Measurements from ENCODE around the gene CLEC18B.
A peak's percentile ranks its signal among the peaks of the same experiment; 100 is the strongest.
"Not testable (repeated sequence)": the region's sequence is repeated elsewhere in the genome, so short reads cannot be mapped to it uniquely, and the experiment has no call there.

Gene CLEC18B

DNA sequence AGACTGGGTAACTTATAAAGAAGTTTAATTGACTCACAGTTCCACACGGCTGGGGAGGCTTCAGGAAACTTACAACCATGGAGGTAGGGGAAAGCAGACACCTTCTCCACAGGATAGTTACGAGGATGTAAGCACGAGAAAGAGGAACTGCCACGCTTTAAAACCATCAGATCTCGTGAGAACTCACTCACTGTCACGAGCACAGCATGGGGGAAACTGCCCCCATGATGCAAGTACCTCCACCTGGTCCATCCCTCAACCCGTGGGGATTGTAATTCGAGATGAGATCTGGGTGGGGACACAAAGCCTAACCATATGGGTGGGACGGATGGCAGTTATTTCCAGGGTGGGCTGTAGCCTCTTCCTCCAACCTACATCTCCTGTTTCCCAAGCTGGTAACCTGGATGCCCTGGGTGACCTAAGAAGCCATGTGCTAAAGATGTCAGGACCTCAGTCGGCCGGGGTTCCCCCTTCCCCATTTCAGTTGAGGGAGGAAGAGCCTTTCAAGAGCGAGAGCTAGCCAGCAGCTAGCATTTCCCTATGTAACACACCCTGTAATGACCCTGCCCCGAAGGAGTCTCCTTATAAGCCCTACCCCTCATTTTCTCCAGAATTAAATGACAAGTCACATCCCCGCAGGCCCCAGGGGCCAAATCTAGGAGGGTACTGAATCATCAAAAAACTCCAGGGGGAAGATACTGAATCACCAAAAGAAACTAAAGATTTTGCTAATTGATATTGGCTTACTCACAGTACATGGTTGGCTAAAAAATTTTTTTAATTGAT, 16.9 kb downstream of the CLEC18B start:
- DNase-seq: not testable (repeated sequence)

DNA sequence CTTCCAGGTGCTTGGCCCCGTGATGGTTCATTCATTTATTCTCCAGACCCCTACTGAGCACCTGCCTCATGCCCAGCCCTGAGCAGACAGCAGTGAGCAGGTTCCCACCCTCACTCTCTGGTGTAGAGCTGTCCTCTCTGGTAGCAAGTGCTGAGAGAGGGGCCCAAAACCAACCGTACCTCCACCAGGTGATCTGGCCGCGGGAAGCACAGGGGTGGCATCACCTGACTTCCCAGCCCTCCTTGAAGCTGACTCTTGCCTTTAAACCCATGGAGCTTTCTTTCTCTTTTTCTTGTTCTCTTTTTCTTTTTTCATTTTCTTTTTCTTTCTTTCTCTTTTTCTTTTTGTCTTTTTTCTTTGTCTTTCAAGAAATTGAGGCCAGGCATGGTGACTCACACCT, 21.0 kb downstream of the CLEC18B start:
- not testable (repeated sequence) for DNase-seq

DNA sequence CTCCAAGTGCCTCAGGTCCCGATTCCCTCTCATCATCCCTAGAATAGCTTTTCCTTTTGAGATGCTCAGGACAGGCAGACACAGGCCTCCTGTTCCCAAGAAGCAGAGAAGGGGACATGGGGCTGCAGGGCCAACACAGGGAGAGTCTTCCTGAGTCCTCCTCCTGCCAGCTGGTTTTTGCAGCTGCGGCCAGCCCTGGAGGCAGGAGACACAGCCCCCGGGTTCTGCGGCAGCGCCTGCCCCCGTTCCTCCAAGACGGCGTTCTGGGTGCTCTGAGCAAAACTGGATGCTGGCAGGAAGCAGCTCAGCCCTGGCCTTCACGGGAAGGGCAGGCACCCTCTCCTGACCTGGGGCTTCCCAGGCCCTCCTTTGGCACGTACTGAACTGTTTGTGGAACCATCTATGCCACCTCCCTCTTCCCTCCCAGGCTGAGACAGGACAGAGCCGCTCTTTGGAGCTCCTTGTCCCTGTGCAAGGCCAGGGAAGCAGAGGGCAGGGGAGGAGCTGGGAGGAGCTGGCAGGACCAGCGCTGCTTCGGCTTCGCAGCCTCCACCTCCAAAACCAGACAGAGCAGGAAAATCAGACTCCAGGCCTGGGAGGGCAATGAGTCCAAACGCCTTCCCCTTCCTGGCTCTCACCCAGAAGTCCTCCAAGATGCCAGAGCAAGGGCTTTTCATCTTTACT, 22.9 kb downstream of the CLEC18B start:
- not testable (repeated sequence) for DNase-seq

DNA sequence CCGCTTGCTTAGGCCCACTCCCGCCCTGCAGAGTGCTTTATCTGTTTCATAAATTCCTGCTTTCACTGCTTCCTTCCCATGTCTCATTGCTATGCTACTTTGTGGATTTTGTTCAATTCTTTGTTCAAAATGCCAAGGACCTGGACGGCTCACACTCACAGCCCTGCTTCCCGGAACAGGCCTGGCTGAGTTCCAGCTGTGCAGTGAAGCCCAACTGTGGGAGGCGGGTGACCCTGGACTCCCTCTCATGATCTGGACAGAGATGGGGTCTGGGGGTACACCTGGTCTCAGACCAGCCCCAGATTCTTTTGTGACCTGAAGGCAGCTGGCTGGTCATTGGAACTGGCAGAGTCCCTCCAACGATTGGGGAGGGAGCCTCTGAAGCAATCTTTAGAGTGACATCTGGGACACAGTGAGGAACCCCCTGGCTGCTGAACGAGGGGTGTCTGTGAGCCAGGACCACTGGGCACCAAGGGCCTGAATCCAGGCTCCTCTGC, 24.7 kb downstream of the CLEC18B start:
- not testable (repeated sequence) for DNase-seq

DNA sequence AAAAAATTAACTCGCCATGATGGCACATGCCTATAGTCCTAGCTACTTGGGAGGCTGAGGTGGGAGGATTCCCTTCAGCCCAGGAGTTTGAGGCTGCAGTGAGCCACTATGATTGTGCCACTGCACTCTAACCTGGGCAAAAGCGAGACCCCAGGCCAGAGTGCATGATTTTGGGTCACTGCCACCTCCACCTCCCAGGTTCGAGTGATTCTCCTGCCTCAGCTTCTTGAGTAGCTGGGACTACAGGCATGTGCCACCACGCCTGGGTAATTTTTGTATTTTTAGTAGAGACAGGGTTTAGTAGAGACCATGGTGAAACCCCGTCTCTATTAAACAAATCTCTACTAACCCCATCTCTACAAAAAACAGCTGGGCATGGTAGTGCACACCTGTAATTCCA, 26.7 kb downstream of the CLEC18B start:
- not testable (repeated sequence) for DNase-seq

DNA sequence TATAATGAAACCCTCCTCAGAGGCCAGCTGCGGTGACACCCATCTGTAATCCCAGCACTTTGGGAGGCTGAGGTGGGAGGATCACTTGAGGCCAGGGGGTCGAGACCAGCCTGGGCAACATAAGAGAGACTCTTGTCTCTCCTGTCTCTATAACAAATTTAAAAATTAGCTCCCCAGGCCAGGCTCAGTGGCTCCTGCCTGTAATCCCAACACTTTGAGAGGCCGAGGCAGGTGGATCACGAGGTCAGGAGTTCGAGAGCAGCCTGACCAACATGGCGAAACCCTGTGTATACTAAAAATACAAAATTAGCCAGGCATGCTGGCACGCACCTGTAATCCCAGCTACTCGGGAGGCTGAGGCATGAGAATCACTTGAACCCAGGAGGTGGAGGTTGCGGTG, 27.1 kb downstream of the CLEC18B start:
- DNase-seq: not testable (repeated sequence)

DNA sequence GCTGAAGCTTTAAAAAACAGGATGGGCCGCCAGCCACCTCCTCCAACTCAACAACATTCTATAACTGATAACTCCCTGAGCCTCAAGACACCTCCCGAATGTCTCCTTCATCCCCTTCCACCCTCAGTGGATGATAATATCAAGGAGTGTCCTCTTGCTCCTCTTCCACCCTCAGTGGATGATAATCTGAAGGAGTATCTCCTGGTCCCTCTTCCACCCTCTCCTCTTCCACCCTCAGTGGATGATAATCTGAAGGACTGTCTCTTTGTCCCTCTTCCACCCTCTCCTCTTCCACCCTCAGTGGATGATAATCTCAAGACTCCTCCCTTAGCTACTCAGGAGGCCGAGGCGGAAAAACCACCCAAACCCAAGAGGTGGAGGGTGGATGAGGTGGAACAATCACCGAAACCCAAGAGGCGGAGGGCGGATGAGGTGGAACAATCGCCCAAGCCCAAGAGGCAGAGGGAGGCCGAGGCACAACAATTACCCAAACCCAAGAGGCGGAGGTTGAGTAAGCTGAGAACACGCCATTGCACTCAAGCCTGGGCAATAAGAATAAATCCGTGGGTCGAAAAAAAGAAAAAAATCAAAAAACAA, 29.7 kb downstream of the CLEC18B start:
- DNase-seq: not testable (repeated sequence)

DNA sequence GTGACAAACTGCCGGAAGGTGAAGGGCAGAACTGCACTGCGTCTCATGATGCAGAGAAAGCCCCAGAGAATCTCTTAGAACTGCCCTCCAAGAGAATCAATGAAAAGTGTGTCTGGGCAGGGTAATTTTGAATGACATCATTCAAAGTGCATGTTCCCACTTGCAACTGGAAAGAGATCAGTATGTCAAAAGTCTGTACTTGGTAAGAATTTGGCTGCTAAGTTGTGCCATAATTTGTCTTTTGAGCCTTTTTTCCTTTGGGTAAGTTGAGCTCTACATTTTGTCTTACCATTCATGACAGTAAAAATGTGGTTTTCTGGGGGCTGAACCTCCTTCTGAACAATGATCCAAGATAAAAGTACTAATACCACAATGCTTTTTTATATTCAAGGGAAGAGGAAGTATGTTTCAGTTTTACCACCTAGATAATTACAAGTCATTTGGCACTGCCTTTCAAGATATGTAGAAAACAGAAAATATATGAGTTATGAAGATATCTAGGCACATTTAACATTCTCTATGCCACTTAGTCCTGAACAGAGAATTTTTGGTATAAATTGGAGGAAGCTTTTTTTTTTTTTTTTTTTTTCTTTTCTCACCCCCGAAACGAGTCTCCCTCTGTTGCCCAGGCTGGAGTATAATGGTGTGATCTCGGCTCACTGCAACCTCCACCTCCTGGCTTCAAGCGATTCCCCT, 38.8 kb downstream of the CLEC18B start:
- not testable (repeated sequence) for DNase-seq

DNA sequence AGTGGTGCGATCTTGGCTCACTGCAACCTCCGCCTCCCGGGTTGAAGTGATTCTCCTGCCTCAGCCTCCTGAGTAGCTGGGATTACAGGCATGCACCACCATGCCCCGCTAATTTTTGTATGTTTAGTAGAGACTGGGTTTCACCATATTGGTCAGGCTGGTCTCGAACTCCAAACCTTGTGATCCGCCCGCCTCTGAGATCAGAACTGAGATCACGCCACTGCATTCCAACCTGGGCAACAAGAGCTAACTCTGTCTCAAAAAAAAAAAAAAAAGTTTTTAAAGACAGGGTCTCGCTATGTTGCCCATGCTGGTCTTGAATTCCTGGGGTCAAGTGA, 47.5 kb downstream of the CLEC18B start:
- not testable (repeated sequence) for DNase-seq

DNA sequence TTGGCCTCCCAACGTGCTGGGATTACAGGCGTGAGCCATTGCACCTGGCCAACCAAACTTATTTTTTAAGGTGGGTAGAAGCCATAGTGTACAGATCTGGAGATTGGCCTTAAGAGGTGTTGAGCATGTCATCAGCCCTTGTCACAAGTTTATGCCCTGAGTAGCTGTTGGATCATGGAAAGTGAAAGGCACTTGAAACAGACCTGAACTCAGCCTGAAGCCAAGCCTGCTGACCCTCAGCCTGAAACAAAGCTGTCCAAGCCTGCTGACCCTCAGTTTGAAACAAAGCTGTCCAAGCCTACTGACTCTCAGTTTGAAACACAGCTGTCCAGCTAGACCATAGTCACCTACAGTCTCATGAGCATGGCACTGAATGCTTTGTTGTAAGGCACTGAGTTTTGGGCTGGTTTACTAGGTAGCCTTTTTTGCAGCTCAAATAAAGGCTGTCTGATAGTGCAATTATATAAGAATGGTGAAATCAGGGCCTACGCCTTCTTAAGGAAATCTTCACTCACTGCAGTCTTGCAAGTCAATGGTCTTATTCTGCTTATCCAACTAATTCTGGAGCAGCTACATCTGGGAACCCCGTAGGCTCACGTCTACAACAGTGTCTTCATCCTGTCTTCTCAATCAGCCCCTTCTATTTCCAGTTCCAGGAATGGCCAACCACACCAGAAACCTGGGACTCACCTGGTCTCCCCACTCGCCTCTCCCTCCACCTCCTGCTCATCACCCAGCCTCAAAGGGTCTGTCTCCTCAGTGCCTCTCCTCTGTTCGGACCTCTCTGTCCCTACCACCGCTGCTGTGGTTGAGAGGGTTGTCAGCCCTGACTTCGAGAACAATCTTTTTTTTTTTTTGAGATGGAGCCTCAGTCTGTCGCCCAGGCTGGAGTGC, 48.1 kb downstream of the CLEC18B start:
- DNase-seq: no peak

DNA sequence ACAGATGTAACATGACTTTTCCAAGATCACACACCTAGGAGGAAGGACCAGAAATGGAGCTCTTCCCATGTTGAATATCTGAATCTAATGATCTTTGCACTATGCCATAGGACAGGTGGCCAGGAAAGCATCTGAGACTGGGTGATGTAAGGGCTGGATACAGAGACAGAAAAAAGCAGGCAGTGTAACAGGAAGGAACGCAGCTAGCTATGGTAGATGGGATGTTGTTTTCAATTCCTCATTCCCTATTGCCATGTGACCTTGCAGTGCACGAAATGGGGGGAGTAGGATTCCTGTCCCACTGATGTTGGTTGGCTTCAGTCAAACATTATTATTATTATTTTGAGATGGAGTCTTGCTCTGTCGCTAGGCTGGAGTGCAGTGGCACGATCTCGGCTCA, 48.9 kb downstream of the CLEC18B start:
- no peak for DNase-seq

DNA sequence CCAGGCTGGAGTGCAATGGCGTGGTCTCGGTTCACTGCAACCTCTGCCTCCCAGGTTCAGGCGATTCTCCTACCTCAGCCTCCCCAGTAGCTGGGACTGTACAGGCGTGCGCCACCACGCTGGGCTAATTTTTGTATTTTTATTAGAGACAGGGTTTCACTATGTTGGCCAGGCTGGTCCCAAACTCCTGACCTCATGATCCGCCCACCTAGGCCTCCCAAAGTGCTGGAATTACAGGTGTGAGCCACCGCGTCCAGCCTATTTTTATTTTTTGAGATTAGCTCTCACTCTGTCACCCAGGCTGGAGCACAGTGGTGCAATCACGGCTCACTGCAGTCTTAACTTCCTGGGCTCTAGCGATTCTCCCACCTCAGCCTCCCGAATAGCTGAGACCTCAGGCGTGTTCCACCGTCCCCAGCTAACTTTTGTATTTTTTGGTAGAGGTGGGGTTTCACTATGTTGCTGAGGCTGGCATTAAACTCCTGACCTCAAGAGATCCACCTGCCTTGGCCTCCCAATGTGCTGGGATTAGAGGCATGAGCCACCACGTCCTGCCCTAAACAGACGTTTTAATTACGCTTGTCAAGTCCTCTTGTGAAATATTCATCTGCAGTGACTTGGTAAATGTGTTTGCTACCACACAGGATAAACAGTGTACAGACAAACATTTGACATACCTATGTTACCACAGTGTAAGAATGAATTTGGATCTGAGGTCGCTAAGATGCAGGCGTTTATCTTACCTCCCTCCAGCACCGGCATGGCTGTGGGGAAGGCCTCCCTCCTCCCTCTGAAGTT, 50.7 kb downstream of the CLEC18B start:
- DNase-seq: not testable (repeated sequence)

DNA sequence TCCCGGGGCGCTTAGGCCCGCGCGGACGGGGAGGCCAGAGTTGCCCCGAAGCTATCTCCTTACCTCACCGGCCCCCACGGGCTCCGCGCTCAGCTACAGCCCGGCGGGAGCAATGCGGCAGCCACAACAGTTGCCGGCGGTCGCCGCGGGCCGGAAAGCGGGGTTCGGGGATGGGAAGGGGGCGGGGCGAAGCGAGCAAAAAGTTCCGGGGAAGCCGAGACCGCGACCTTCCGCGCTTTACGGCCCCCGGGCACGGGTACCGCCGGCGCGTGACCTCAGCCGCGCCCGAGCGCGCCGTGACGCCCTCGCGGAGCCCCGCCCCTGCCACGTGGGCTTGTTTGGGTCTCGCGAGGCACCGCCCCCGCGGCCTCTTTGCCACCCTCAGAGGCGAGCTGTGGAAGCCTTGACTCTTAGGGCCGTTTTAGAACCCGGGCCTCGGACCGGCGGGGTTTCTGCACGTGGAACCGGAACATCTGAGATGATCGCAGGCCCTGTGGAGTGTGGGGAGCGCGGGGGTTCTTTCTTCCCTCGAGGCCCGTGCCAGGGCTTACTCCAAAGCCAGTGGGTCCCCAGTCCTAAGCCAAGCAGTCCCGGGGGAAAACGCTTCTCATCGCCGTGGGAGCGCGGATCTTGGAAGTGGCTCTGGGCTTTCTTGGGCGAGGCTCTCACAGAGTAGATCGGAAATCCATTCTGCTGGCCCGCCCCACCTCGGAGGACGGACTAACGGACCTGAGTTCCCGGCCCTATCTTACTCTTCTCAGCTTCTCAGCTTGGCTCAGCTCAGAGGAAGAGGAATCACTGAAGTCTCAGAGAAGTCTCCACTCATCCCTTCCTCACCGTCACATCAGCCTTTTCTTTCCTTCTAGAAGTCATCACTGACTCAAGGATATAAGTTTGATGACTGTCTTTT, 53.0 kb downstream of the CLEC18B start:
- DNase-seq: peak; percentile 98

DNA sequence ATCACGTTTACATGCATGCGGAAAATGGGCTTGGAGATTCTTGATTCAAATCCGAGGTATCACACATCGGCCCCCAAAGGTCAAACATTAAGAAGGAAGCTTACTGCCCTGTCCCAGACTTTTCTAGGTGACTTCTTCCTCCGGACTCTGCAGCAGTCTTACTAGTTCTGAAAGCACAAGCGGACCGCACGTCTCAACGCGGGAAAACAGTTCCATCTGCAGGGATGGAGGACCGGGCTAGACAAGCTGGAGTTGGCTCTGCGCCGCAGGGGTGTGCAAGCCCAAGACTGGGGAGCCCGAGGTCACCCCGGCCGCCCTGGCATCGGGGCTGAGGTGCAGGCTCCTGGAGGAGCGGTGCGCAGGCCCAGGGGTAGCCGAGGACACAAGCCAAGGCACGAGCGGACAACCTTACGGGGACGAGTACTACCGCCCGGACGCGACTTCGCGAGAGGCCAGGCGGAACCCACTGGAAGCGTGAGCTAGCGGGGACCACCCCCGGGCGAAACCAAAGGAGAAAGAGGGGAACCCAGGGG, 53.7 kb downstream of the CLEC18B start:
- not testable (repeated sequence) for DNase-seq

DNA sequence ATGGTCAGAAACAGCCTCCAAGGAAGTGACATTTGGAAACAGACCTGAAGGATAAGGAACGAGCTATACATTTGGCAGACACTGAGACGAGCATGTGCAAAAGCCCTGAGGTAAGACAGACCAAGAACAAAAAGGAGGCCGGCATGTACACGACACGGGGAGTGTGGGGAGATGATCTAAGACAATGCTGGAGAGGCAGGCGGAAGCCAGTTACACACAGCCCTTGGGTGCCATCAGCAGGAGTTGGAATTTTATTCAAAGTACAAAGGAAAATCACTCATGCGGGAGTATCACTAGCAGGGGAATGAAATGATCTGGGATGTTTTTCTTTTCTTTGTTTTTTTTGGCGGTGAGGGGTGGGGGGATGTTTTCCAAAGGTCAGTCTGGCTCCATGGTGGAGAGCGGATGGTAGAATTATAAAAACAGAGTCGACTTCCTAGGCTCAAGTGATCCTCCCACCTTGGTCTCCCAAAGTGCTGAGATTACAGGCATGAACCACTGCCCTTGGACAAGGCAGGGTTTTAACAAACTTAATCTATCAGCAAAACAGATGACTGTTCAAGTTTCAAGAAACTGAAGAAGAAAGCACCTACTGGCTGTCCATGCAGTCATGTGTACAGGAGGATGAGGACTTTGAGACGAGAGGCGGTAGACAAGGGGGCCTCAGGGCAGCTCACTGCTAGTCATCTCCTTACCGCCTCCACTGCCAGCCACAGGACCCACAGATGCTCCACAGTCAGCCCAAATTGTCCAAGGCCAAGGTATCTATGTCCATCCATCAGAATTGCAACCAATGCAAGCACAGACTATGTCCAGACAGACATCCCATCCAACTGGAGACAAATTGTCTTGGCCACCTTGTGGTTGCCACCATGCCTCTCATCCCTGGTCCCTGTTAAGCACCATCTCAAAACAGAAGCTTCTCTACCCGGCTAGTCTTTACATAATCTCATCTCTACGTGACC, 59.4 kb downstream of the CLEC18B start:
- DNase-seq: not testable (repeated sequence)
